Loucy (cell line): Measurements from ENCODE around the gene CNMD.

Source experiments
- H2AFZ ChIP-seq: fragments of 200-600 bp; sonication (generic); 2 replicates; pipeline ENCODE4 v1.6.0; 2016; ENCODE audit warnings: antibody characterized with exemption, mild to moderate bottlenecking, low read length, moderate library complexity
- H3F3A ChIP-seq: fragments of 200-600 bp; 2 replicates; pipeline ENCODE4 v1.6.0; 2016; ENCODE audit warnings: antibody characterized with exemption, low read depth, mild to moderate bottlenecking
- H3K27me3 ChIP-seq: fragments of 200-600 bp; sonication (generic); 2 replicates; pipeline ENCODE4 v1.6.1; 2014; ENCODE audit warnings: low read length, mild to moderate bottlenecking; ENCODE audit not compliant: insufficient read depth, poor library complexity, severe bottlenecking
- H3K36me3 ChIP-seq: fragments of 200-600 bp; sonication (generic); 2 replicates; pipeline ENCODE4 v1.6.1; 2016; ENCODE audit warnings: low read length; ENCODE audit not compliant: insufficient read depth
- H3K4me1 ChIP-seq: fragments of 200-600 bp; sonication (generic); 2 replicates; pipeline ENCODE4 v1.5.1; 2014; ENCODE audit warnings: low read length, mild to moderate bottlenecking; ENCODE audit not compliant: insufficient read depth, poor library complexity, severe bottlenecking
- H3K4me2 ChIP-seq: fragments of 200-600 bp; sonication (generic); 2 replicates; pipeline ENCODE4 v1.6.0; 2014; ENCODE audit warnings: antibody characterized with exemption, low read length, low read depth, mild to moderate bottlenecking; ENCODE audit not compliant: poor library complexity, severe bottlenecking
- H3K4me3 ChIP-seq: fragments of 200-600 bp; sonication (generic); 2 replicates; pipeline ENCODE4 v1.5.1; 2014; ENCODE audit warnings: low read length, mild to moderate bottlenecking, mixed read lengths; ENCODE audit not compliant: poor library complexity, severe bottlenecking
- H3K79me2 ChIP-seq: fragments of 200-600 bp; sonication (generic); 2 replicates; pipeline ENCODE4 v1.6.1; 2014; ENCODE audit warnings: low read length; ENCODE audit not compliant: insufficient read depth
- H3K9ac ChIP-seq: fragments of 200-600 bp; sonication (generic); 2 replicates; pipeline ENCODE4 v1.6.0; 2014; ENCODE audit warnings: mild to moderate bottlenecking, low read depth, low read length, moderate library complexity; ENCODE audit not compliant: poor library complexity, severe bottlenecking
- H3K9me2 ChIP-seq: fragments of 200-600 bp; sonication (generic); replicated peaks from 2 replicates; pipeline ENCODE4 v1.6.1; 2016; ENCODE audit warnings: low read depth, low read length, mixed read lengths
- H3K9me3 ChIP-seq: fragments of 200-600 bp; sonication (generic); 2 replicates; pipeline ENCODE4 v1.6.1; 2014; ENCODE audit warnings: mild to moderate bottlenecking, antibody characterized with exemption, low read length, low read depth; ENCODE audit not compliant: insufficient read depth
- H4K20me1 ChIP-seq: fragments of 200-600 bp; sonication (generic); 2 replicates; pipeline ENCODE4 v1.6.0; 2014; ENCODE audit warnings: antibody characterized with exemption, low read length, mild to moderate bottlenecking; ENCODE audit not compliant: insufficient read depth, poor library complexity, severe bottlenecking
- CTCF ChIP-seq: fragments of 200-600 bp; sonication (generic); conservative IDR thresholded peaks from 2 replicates; pipeline ENCODE4 v1.5.1; 2014; ENCODE audit warnings: mild to moderate bottlenecking, antibody characterized with exemption, low read length
- EZH2phosphoT487 ChIP-seq: fragments of 200-600 bp; IDR thresholded peaks from 2 replicates; pipeline ENCODE4 v1.6.1; 2018; ENCODE audit warnings: antibody characterized with exemption, mild to moderate bottlenecking, moderate library complexity, borderline replicate concordance

The CNMD gene

GRCh38 chr13:52670726-52671125 is 68.9 kb downstream of the CNMD start:
- peaks cover 28% of the 10 kb centered on the region; the same call in 1 of the 2 replicates for H3K79me2 ChIP-seq
- H3K9ac ChIP-seq: no peak overlapping the region
- no peak overlapping the region for H3K4me2 ChIP-seq
- H3K9me2 ChIP-seq: no peaks in the 10 kb centered on the region
- peaks cover 35% of the 10 kb centered on the region; the same call in 1 of the 2 replicates for H3K36me3 ChIP-seq
- no peaks in the 10 kb centered on the region for H4K20me1 ChIP-seq
- no peak for TF ChIP-seq CTCF
- no peak for TF ChIP-seq EZH2phosphoT487
- no peaks in the 10 kb centered on the region for H3K27me3 ChIP-seq
- H3K4me3 ChIP-seq: no peak overlapping the region
- no peaks in the 10 kb centered on the region for H3F3A ChIP-seq
- no peaks in the 10 kb centered on the region for H3K9me3 ChIP-seq
- H3K4me1 ChIP-seq: peaks cover 6% of the 10 kb centered on the region
- H2AFZ ChIP-seq: no peak overlapping the region

- peaks cover 20% of the 10 kb centered on the region; the same call in 1 of the 2 replicates for H3K79me2 ChIP-seq
- no peak overlapping the region for H3K4me2 ChIP-seq
- no peak overlapping the region for H3K4me3 ChIP-seq
- H3K9me2 ChIP-seq: no peaks in the 10 kb centered on the region
- no peaks in the 10 kb centered on the region for H3K9me3 ChIP-seq
- H3K4me1 ChIP-seq: peaks cover 6% of the 10 kb centered on the region
- TF ChIP-seq CTCF: peak; percentile 49
- TF ChIP-seq EZH2phosphoT487: no peak
- no peaks in the 10 kb centered on the region for H3F3A ChIP-seq
- H3K27me3 ChIP-seq: no peaks in the 10 kb centered on the region
- H4K20me1 ChIP-seq: no peaks in the 10 kb centered on the region
- no peak overlapping the region for H3K9ac ChIP-seq
- peaks cover 40% of the 10 kb centered on the region; the same call in 1 of the 2 replicates for H3K36me3 ChIP-seq
- no peak overlapping the region for H2AFZ ChIP-seq
These were observed 69.9 kb downstream of the CNMD start for GRCh38 chr13:52669677-52670076.

- Histone ChIP-seq H3K79me2 (peaks cover 12% of the 10 kb centered on the region; the same call in 1 of the 2 replicates), H3K4me3 (no peak overlapping the region), H2AFZ (no peak overlapping the region), H3K4me2 (no peak overlapping the region), H3K9me2 (no peaks in the 10 kb centered on the region), H3F3A (no peaks in the 10 kb centered on the region), H3K9me3 (no peaks in the 10 kb centered on the region), H4K20me1 (no peaks in the 10 kb centered on the region), H3K9ac (no peak overlapping the region), H3K4me1 (no peaks in the 10 kb centered on the region), H3K36me3 (peaks cover 72% of the 10 kb centered on the region; the same call in 1 of the 2 replicates), H3K27me3 (no peaks in the 10 kb centered on the region)
- no peak for TF ChIP-seq EZH2phosphoT487
- peak; percentile 73 for TF ChIP-seq CTCF
These were observed 74.3 kb downstream of the CNMD start for GRCh38 chr13:52665325-52665724.
